Ovary (tissue), 9 donors: Measurements from ENCODE around the gene FCRL6. TPM values are rescaled to one million over a fixed set of nuclear protein-coding genes. Genes with fewer than 3 reads are reported as not detected.

Experiments
- DNase-seq, 5 donors: peaks; one replicate each; pipeline ENCODE4 v3.0.0-alpha.2; 2019 to 2020
- H3K27ac ChIP-seq, 2 donors: fragments of 200-600 bp; one replicate each; pipeline versions ENCODE4 v1.5.1 to v1.8.0; 2019 to 2022
- H3K27me3 ChIP-seq: fragments of 200-600 bp; one replicate; pipeline ENCODE4 v1.8.0; 2022
- H3K36me3 ChIP-seq: fragments of 200-600 bp; sonication (generic); one replicate; pipeline ENCODE4 v1.5.1; 2019
- H3K4me1 ChIP-seq: one replicate; pipeline ENCODE4 v1.8.1; 2013; ENCODE audit warnings: mild to moderate bottlenecking, moderate library complexity; ENCODE audit not compliant: insufficient read depth
- H3K4me3 ChIP-seq: fragments of 200-600 bp; sonication (generic); one replicate; pipeline ENCODE4 v1.5.1; 2017
- H3K9me3 ChIP-seq, 2 donors: fragments of 200-600 bp in 1 of 2; sonication (generic) in 1 of 2; one replicate each; pipeline versions ENCODE4 v1.5.1 to v1.8.1; 2013 to 2019; ENCODE audit warnings: mild to moderate bottlenecking in 1 of 2, moderate library complexity in 1 of 2
- CTCF ChIP-seq, 3 donors: fragments of 450-650 bp in 2 of 3; fragments of 200-600 bp in 1 of 3; IDR thresholded peaks; one replicate each; pipeline versions ENCODE4 v1.5.1 to v1.8.0; 2016 to 2022; ENCODE audit warnings: antibody characterized with exemption in 3 of 3, mild to moderate bottlenecking in 1 of 3
- EP300 ChIP-seq: sonication (generic); formaldehyde crosslinking; IDR thresholded peaks from one replicate; pipeline ENCODE4 v1.6.1; 2017; ENCODE audit warnings: antibody characterized with exemption
- POLR2A ChIP-seq: fragments of 450-650 bp; IDR thresholded peaks from one replicate; pipeline ENCODE4 v1.6.1; 2017; ENCODE audit warnings: antibody characterized with exemption, mild to moderate bottlenecking, moderate library complexity
- WGBS, 3 donors: extraction: QIAGEN DNeasy Blood & Tissue Kit in 1 of 3; methylation state at CpG; one replicate each; pipeline versions ENCODE4 v1.1.5 to v1.1.7; 2013 to 2017; 5-methylcytosine and 5-hydroxymethylcytosine counted together
- intact Hi-C, 4 donors: fragments of 100-400 bp; cut with DNase I; formaldehyde crosslinking; loops; one replicate each; pipeline versions ENCODE4 v1.11.0 to v1.15.1; 2022 to 2023
- polyA plus RNA-seq, 2 donors: library from polyadenylated mRNA; stranded (reverse); fragments of 200-250 nt in 1 of 2; fragments of 350-450 nt in 1 of 2; fragmentation: Illumina TruSeq in 1 of 2; extraction: RNeasy Lipid Tissue Mini Kit (QIAGEN cat#74804) in 1 of 2; gene quantifications; one replicate each; pipeline ENCODE4 v1.2.3, GENCODE V29; 2013 to 2014
- total RNA-seq, 7 donors: library from RNA; depleted of rRNA in 2 of 7; stranded (reverse); fragments of >200 nt in 2 of 7; fragmentation: NEBNext Ultra II Directional in 3 of 7; extraction: Animal tissue kit (Norgen Biotek cat#: 25700) in 3 of 7; gene quantifications; one replicate each; pipeline versions ENCODE4 v1.1.0 to v1.2.4, GENCODE V29; 2016 to 2023
- donor health status: DM: no; HTN: no; CAD: no; lungs with moderate emphysema.
- donor health status: DM: no; HTN: no; CAD: no.
- donor health status: Bipolar disorder and iron deficiency.
- donor health status: DM: yes; HTN: yes; CAD: no.
- donor health status: DM: no; HTN: no; CAD: no.
- donor health status: DM: yes; HTN: yes; CAD: no.

FCRL6 gene
- total and polyA plus RNA-seq, 9 donors, result 0.08 to 2.3 (median 0.20) TPM; not detected in 2

- DNase-seq, result no peak
- TF ChIP-seq POLR2A, result no peak
- TF ChIP-seq CTCF (IDR thresholded peaks at IDR 0.05), result no peak
- Histone ChIP-seq H3K36me3 (no peaks in the 10 kb centered on the region), H3K4me1 (peaks cover 2% of the 10 kb centered on the region), H3K27me3 (no peaks in the 10 kb centered on the region), H3K4me3 (no peak overlapping the region), H3K9me3 (no peaks in the 10 kb centered on the region), H3K27ac (peak overlapping the region in 1 of 2 donors; percentile 38)
- 16 to 29% (median 20%) methylated on average over 3 of the region's 3 CpGs for WGBS, 3 donors
- intact Hi-C loops, result loop anchor here in 1 of 4 donors (5.0 kb wide), 1 partner anchor 62 kb away; no protein-coding TSS in a partner anchor
These were observed 58.3 kb downstream of the FCRL6 start for GRCh38 chr1:159860456-159860855.

- TF ChIP-seq EP300, result no peak
- TF ChIP-seq CTCF (IDR thresholded peaks at IDR 0.05), result no peak
- no peak for TF ChIP-seq POLR2A
- intact Hi-C loops, result loop anchor here in 1 of 4 donors (5.0 kb wide), 1 partner anchor 61 kb away; no protein-coding TSS in a partner anchor
- DNase-seq, result no peak
- Histone ChIP-seq H3K4me1 (no peaks in the 10 kb centered on the region), H3K27me3 (no peaks in the 10 kb centered on the region), H3K36me3 (no peaks in the 10 kb centered on the region), H3K9me3 (no peaks in the 10 kb centered on the region), H3K4me3 (no peak overlapping the region), H3K27ac (no peak overlapping the region)
- WGBS, 3 donors, result 64 to 85% (median 82%) methylated on average over 8 of the region's 8 CpGs
These were observed 59.1 kb downstream of the FCRL6 start for GRCh38 chr1:159861218-159861617.

- Histone ChIP-seq H3K4me3 (no peak overlapping the region), H3K9me3 (no peaks in the 10 kb centered on the region), H3K36me3 (no peaks in the 10 kb centered on the region), H3K27ac (no peak overlapping the region), H3K4me1 (no peaks in the 10 kb centered on the region), H3K27me3 (no peaks in the 10 kb centered on the region)
- DNase-seq, result no peak
- WGBS, 3 donors, result 74 to 79% (median 78%) methylated on average over 5 of the region's 5 CpGs
- intact Hi-C loops, result loop anchor here in 1 of 4 donors (5.0 kb wide), 1 partner anchor 60 kb away; no protein-coding TSS in a partner anchor
- no peak for TF ChIP-seq CTCF (IDR thresholded peaks at IDR 0.05)
- no peak for TF ChIP-seq EP300
- TF ChIP-seq POLR2A, result no peak
These were observed 59.9 kb downstream of the FCRL6 start for GRCh38 chr1:159862031-159862430.

- no peak for DNase-seq
- no peaks in the 10 kb centered on the region for H3K27me3 ChIP-seq
- H3K9me3 ChIP-seq, result no peaks in the 10 kb centered on the region
- H3K4me3 ChIP-seq, result no peak within 1 kb of the TSS
- H3K4me1 ChIP-seq, result peaks cover under 1% of the 10 kb centered on the region
- 63 to 87% (median 73%) methylated on average over 4 of the region's 4 CpGs for WGBS, 3 donors
- no peak within 1 kb of the TSS for H3K27ac ChIP-seq
- no peaks in the 10 kb centered on the region for H3K36me3 ChIP-seq
- intact Hi-C loops, result loop anchor here in 1 of 4 donors (5.0 kb wide), 1 partner anchor 60 kb away; no protein-coding TSS in a partner anchor
- TF ChIP-seq POLR2A (no peak), CTCF (IDR thresholded peaks at IDR 0.05) (no peak), EP300 (no peak)
These were observed 60.4 kb downstream of the FCRL6 start, which contains the start of gene VSIG8 for GRCh38 chr1:159862557-159862956. Gene VSIG8 (minus strand): TSS chr1:159862657. CDS start chr1:159862521, 136 bp downstream.
